GM18861 (cell line): ENCODE data around the gene F8A1.
"Not testable (repeated sequence)": the region's sequence is repeated elsewhere in the genome, so short reads cannot be mapped to it uniquely, and the experiment has no call there.

Experiments
- ATAC-seq: cut with Tn5 transposase; IDR thresholded peaks from one replicate; pipeline ENCODE4 v1.9.1; 2021; ENCODE audit not compliant: unreplicated experiment

F8A1 gene

GRCh38 chrX:154886069-154886788, at the start of gene F8A1:
Gene F8A1 (plus strand): TSS chrX:154886355. CDS start chrX:154886375, 20 bp downstream.
- peak; percentile 65 for ATAC-seq

GRCh38 chrX:154840856-154841255, 45.3 kb upstream of the F8A1 start:
- peak; percentile 57 for ATAC-seq

GRCh38 chrX:154850957-154851611, 35.1 kb upstream of the F8A1 start:
- ATAC-seq = no peak

- no peak for ATAC-seq
Measured at GRCh38 chrX:154855256-154855655, 30.9 kb upstream of the F8A1 start.

- not testable (repeated sequence) for ATAC-seq
Measured at GRCh38 chrX:154868522-154868921, 17.6 kb upstream of the F8A1 start.

- no peak for ATAC-seq
Measured at GRCh38 chrX:154873329-154873728, 12.8 kb upstream of the F8A1 start.

GRCh38 chrX:154884069-154884468, 2.1 kb upstream of the F8A1 start:
- ATAC-seq = not testable (repeated sequence)

GRCh38 chrX:154885057-154885456, 1.1 kb upstream of the F8A1 start:
- ATAC-seq = not testable (repeated sequence)

GRCh38 chrX:154885549-154885948, 606 bp upstream of the F8A1 start:
- ATAC-seq = not testable (repeated sequence)

- peak; percentile 42 for ATAC-seq
Measured at GRCh38 chrX:154886789-154887221, 650 bp downstream of the F8A1 start.

GRCh38 chrX:154890990-154891639, 5.0 kb downstream of the F8A1 start:
- no peak for ATAC-seq

- ATAC-seq = no peak
Measured at GRCh38 chrX:154892296-154892695, 6.1 kb downstream of the F8A1 start.

- ATAC-seq = no peak
Measured at GRCh38 chrX:154900323-154900722, 14.2 kb downstream of the F8A1 start.

- ATAC-seq = no peak
Measured at GRCh38 chrX:154902408-154902807, 16.3 kb downstream of the F8A1 start.

- ATAC-seq = no peak
Measured at GRCh38 chrX:154908821-154909220, 22.7 kb downstream of the F8A1 start.

- not testable (repeated sequence) for ATAC-seq
Measured at GRCh38 chrX:154910048-154910447, 23.9 kb downstream of the F8A1 start.

GRCh38 chrX:154910528-154910927, 24.4 kb downstream of the F8A1 start:
- ATAC-seq = not testable (repeated sequence)

- ATAC-seq = no peak
Measured at GRCh38 chrX:154914052-154914451, 27.9 kb downstream of the F8A1 start.

GRCh38 chrX:154918060-154918483, 31.9 kb downstream of the F8A1 start:
- ATAC-seq = peak; percentile 68

GRCh38 chrX:154924771-154925170, 38.6 kb downstream of the F8A1 start:
- not testable (repeated sequence) for ATAC-seq
